GM12801 (cell line): Measurements from ENCODE around the gene KRTAP10-9.

ENCODE experiments used
- TF ChIP-seq, protein P1 (sequence below): IDR thresholded peaks from one replicate; pipeline ENCODE4 v1.5.1; 2011; ENCODE audit warnings: control low read depth; ENCODE audit not compliant: insufficient read length; ENCODE audit errors: extremely low read depth

KRTAP10-9 gene

DNA sequence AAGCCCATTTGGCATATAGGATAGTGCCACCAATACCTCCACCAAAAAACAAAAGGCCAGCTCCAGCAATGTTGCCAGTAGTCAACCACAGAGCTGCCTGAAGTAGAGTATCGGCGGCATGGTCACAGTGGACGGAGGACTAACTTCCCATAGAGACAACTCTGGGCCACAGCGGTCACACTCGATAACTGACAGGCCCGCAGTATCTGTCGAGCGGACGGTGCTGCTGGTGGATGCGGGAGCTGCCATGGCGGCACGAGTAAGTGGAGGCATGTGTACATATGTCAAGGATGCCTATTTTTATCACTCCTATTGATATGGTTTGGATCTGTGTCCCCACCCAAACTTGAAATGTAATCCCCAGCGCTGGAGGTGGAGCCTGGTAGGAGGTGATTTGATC, 51.0 kb downstream of the KRTAP10-9 start:
- TF ChIP-seq, protein P1, sequence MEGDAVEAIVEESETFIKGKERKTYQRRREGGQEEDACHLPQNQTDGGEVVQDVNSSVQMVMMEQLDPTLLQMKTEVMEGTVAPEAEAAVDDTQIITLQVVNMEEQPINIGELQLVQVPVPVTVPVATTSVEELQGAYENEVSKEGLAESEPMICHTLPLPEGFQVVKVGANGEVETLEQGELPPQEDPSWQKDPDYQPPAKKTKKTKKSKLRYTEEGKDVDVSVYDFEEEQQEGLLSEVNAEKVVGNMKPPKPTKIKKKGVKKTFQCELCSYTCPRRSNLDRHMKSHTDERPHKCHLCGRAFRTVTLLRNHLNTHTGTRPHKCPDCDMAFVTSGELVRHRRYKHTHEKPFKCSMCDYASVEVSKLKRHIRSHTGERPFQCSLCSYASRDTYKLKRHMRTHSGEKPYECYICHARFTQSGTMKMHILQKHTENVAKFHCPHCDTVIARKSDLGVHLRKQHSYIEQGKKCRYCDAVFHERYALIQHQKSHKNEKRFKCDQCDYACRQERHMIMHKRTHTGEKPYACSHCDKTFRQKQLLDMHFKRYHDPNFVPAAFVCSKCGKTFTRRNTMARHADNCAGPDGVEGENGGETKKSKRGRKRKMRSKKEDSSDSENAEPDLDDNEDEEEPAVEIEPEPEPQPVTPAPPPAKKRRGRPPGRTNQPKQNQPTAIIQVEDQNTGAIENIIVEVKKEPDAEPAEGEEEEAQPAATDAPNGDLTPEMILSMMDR = no peak
